CD4-positive, alpha-beta memory T cell (primary cell): ENCODE measurements around the gene DHH. TPM values are rescaled to one million over a fixed set of nuclear protein-coding genes. Genes with fewer than 3 reads are reported as not detected.

ENCODE experiments used
- CTCF ChIA-PET: fragments of 350-600 bp; sonication (Branson Sonifier 250); formaldehyde crosslinking; loops from one replicate; lab custom pipeline; 2021; ENCODE audit warnings: inconsistent platforms; ENCODE audit not compliant: partially characterized antibody; lab: Charles Lee
- POLR2A ChIA-PET: fragments of 350-600 bp; sonication (Branson Sonifier 250); formaldehyde crosslinking; loops from one replicate; lab custom pipeline; 2021; ENCODE audit not compliant: partially characterized antibody; lab: Charles Lee
- DNase-seq, 5 donors: peaks; one replicate each; pipeline versions ENCODE4 v3.0.0 to v3.0.0-alpha.2; 2020 to 2022; ENCODE audit warnings: mixed read lengths in 1 of 5
- H3K27ac ChIP-seq: one replicate; pipeline ENCODE4 v1.7.0; 2013; ENCODE audit warnings: low read depth, low read length
- H3K27me3 ChIP-seq: 2 replicates; pipeline ENCODE4 v1.7.0; 2013; ENCODE audit warnings: mild to moderate bottlenecking, low read length, moderate library complexity; ENCODE audit not compliant: insufficient read depth
- H3K36me3 ChIP-seq: 2 replicates; pipeline ENCODE4 v1.7.0; 2013; ENCODE audit warnings: mild to moderate bottlenecking, low read length, moderate library complexity; ENCODE audit not compliant: insufficient read depth
- H3K4me1 ChIP-seq: 2 replicates; pipeline ENCODE4 v1.7.0; 2013; ENCODE audit warnings: mild to moderate bottlenecking, low read length, moderate library complexity; ENCODE audit not compliant: insufficient read depth
- H3K4me3 ChIP-seq, 2 donors: one replicate each; pipeline ENCODE4 v1.7.0; 2013; ENCODE audit warnings: low read length in 2 of 2, mild to moderate bottlenecking in 1 of 2
- H3K9me3 ChIP-seq, 2 donors: one replicate each; pipeline ENCODE4 v1.7.0; 2013; ENCODE audit warnings: low read length in 2 of 2, control low read depth in 1 of 2; ENCODE audit not compliant: control insufficient read depth in 1 of 2
- H3K27ac Mint-ChIP-seq, 7 donors: one replicate each; pipeline ENCODE4 v1.8.0; 2020 to 2021; ENCODE audit warnings: mixed read lengths in 7 of 7, mild to moderate bottlenecking in 6 of 7, inconsistent platforms in 3 of 7, moderate library complexity in 3 of 7
- H3K27me3 Mint-ChIP-seq, 2 donors: one replicate each; pipeline ENCODE4 v1.8.0; 2020 to 2021; ENCODE audit warnings: mixed read lengths in 2 of 2
- H3K36me3 Mint-ChIP-seq, 2 donors: one replicate each; pipeline ENCODE4 v1.8.0; 2020 to 2021; ENCODE audit warnings: mixed read lengths in 2 of 2, inconsistent platforms in 1 of 2, mild to moderate bottlenecking in 1 of 2
- H3K4me1 Mint-ChIP-seq, 4 donors: one replicate each; pipeline ENCODE4 v1.8.0; 2020 to 2021; ENCODE audit warnings: mixed read lengths in 4 of 4, mild to moderate bottlenecking in 1 of 4
- H3K4me3 Mint-ChIP-seq, 8 donors: one replicate each; pipeline ENCODE4 v1.8.0; 2020 to 2021; ENCODE audit warnings: mixed read lengths in 8 of 8, mild to moderate bottlenecking in 7 of 8, moderate library complexity in 6 of 8, inconsistent platforms in 3 of 8
- H3K9me3 Mint-ChIP-seq, 8 donors: one replicate each; pipeline ENCODE4 v1.8.0; 2020 to 2021; ENCODE audit warnings: mixed read lengths in 8 of 8, mild to moderate bottlenecking in 5 of 8, inconsistent platforms in 3 of 8, moderate library complexity in 1 of 8
- intact Hi-C: fragments of 100-400 bp; cut with micrococcal nuclease; formaldehyde crosslinking; loops from one replicate; pipeline ENCODE4 v1.15.1; 2023
- polyA plus RNA-seq, 2 donors: library from polyadenylated mRNA; unstranded; fragments of 300-500 nt; fragmentation: Illumina TruSeq; gene quantifications; one replicate each; pipeline ENCODE4 v1.2.3, GENCODE V29; 2021
- total RNA-seq, 2 experiments: library from RNA; stranded (reverse); gene quantifications; one replicate each; pipeline ENCODE4 v1.2.3, GENCODE V29; 2021

Gene DHH
- total and polyA plus RNA-seq, 4 experiments from 2014 or later: 0.35 to 0.44 TPM; not detected in 2

DNA sequence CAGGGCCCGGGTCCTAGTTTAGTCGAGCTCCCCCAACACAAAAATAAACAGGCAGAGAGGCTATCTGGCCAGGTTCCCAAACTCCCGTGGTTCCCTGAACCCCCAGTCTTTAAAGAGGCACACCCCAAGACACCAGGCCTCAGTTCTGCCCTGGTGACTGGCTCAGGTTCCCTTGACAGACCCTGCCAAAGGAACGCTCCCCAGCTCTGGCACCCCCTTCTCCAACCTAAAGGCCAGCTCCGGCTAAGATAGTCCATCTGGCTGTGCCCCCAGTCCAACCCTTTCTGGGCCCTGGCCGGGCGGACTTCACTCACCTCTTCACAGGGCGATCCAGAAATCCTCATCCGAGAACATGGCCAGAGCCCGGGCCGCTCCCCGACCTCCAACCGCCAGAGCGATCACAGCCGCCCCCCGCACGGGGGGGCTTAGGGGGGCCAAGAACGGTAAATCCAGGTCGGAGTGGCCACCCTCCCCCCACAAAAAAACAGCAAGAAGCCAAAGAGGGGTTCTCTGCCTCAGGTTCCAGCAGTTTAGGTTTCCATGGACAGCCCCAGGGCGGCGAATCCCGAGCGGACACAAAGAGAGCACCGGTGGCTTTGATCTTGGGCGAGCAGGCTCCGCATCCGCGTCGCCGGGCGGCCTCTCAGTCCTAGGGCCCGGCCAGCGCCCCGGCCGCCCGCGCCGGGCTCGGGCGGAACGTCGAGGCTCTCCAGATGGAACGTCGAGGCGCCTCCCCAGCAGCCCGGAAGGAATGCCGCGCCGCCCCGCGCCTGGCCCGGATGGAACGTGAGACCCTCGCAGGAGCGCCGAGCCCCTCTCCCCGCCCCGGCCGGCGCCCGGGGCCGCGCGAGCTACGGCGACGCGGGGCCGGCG lies 35.1 kb downstream of the DHH start:
- Histone ChIP-seq H3K4me3 (peak overlapping the region; percentile 93 to 97), H3K36me3 (peaks cover 5% of the 10 kb centered on the region), H3K27ac (peak overlapping the region; percentile 90), H3K9me3 (no peaks in the 10 kb centered on the region), H3K27me3 (no peaks in the 10 kb centered on the region), H3K4me1 (peaks cover 56% of the 10 kb centered on the region)
- Mint-ChIP-seq H3K36me3 (peaks cover 7 to 34% of the 10 kb centered on the region in 2 donors), H3K4me1 (peaks cover 49 to 70% (median 59%) of the 10 kb centered on the region in 4 donors), H3K4me3 (peak overlapping the region; percentile 90 to 96 (median 94)), H3K27me3 (no peaks in the 10 kb centered on the region), H3K9me3 (peaks cover 0 to 1% (median 0%) of the 10 kb centered on the region in 8 donors), H3K27ac (peak overlapping the region; percentile 76 to 96 (median 89))
- ChIA-PET CTCF (interaction anchor here (0.8 to 1.4 kb wide), 3 partner anchors 10 to 156 kb away, joined by 3 to 4 read pairs (median 3); partner anchors contain the start of genes RHEBL1 and TUBA1B), POLR2A (interaction anchor here (0.8 to 2.3 kb wide), 15 partner anchors 9 to 307 kb away, joined by 3 to 24 read pairs (median 4); partner anchors contain the start of genes ARF3, PRKAG1, RHEBL1 and SPATS2)
- no peak for DNase-seq
- intact Hi-C loops: loop anchor here (1.0 to 5.0 kb wide), 4 partner anchors 11 to 130 kb away; partner anchors contain the start of genes DDN, TUBA1A and TUBA1B

DNA sequence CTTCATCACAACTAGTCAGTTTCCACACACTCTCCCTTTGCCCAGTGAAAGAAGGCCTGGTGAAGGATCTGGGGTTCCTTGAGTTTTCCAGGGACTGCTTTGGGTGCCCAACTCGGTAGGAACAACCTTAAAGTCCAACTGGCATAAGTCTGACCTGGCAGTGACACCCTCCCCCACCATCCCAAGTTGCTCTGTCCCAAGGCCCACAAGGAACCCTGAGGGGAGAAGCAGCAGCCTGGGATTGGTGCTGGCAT lies 35.6 kb downstream of the DHH start:
- Histone ChIP-seq H3K27ac (peak overlapping the region; percentile 90), H3K4me3 (peak overlapping the region; percentile 82 to 97), H3K27me3 (no peaks in the 10 kb centered on the region), H3K4me1 (peaks cover 56% of the 10 kb centered on the region), H3K36me3 (peaks cover 11% of the 10 kb centered on the region), H3K9me3 (no peaks in the 10 kb centered on the region)
- ChIA-PET POLR2A (interaction anchor here (0.6 to 2.3 kb wide), 9 partner anchors 11 to 308 kb away, joined by 3 to 24 read pairs (median 4); partner anchors contain the start of genes LMBR1L, RHEBL1, SPATS2 and TUBA1B), CTCF (interaction anchor here (0.8 to 2.0 kb wide), 3 partner anchors 29 to 155 kb away, joined by 3 to 5 read pairs (median 3); a partner anchor contains a TSS)
- Mint-ChIP-seq H3K4me1 (peaks cover 47 to 69% (median 59%) of the 10 kb centered on the region in 4 donors), H3K27ac (peak overlapping the region; percentile 76 to 96 (median 89)), H3K27me3 (no peaks in the 10 kb centered on the region), H3K9me3 (peaks cover 0 to 1% (median 0%) of the 10 kb centered on the region in 8 donors), H3K4me3 (peak overlapping the region; percentile 90 to 96 (median 94)), H3K36me3 (peaks cover 7 to 36% of the 10 kb centered on the region in 2 donors)
- intact Hi-C loops: no loop called here
- no peak for DNase-seq

DNA sequence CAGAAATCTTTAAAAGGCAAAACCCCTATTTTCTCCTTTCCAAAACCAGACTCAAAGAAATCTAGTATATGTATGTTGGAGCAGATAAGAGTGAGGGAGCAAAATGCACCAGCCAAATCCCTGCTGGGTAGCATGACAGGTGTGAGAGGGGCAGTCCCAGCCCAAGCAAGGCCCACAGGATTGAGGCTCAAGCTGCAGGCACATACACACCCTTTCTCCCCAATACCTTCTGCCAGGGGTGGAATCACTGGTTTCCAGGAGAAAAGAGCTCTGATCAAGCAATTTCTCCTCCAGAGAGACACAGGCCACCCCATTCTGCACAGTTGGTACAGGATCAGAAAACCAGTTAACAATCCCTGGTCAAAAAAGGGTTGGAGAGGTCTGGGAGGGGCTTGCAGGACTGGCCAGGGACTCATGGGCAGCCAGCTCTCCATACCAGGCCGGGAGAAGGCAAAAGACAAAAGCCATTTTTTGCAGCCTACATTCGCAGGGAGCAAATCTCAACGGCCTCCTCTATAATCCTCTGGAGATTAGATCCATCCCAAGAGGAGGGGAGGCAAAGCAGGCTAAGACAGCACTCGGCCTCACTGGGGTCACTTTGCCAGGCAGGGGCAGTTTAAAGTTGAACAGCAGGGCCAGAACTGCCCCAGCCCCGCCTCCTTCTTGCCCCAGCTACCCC lies 36.1 kb downstream of the DHH start:
- intact Hi-C loops: no loop called here

DNA sequence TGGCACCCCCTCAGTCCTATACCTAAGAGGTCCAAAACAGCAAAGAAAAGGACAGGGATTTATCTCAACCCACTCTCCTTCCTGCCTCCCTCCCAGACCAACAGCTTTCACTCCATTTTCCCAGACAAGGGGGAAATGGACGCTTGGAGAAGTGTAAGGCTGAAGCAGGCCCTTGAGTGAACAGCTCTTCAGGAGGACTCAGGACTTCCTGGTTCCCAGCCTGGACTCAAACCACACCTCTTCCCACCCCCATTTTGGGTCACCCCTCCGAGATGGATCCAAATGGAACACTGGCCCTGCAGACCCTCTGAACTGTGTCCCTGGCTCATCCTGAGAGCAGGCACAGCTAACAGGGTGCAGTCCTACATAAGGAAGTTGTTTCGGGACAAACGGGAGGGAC lies 36.7 kb downstream of the DHH start:
- Mint-ChIP-seq H3K9me3 (peaks cover 0 to 1% (median 0%) of the 10 kb centered on the region in 8 donors), H3K4me3 (peak overlapping the region; percentile 90 to 96 (median 94)), H3K4me1 (peaks cover 45 to 69% (median 58%) of the 10 kb centered on the region in 4 donors), H3K27ac (peak overlapping the region; percentile 76 to 96 (median 89)), H3K36me3 (peaks cover 16 to 44% of the 10 kb centered on the region in 2 donors), H3K27me3 (no peaks in the 10 kb centered on the region)
- Histone ChIP-seq H3K27ac (peak overlapping the region; percentile 90), H3K4me3 (peak overlapping the region; percentile 82 to 97), H3K9me3 (no peaks in the 10 kb centered on the region), H3K27me3 (no peaks in the 10 kb centered on the region), H3K36me3 (peaks cover 22% of the 10 kb centered on the region), H3K4me1 (peaks cover 56% of the 10 kb centered on the region)
- ChIA-PET POLR2A (interaction anchor here (0.9 to 2.0 kb wide), 6 partner anchors 12 to 130 kb away, joined by 3 to 12 read pairs (median 4); partner anchors contain the start of genes LMBR1L, RHEBL1, TUBA1A and TUBA1B), CTCF (interaction anchor here (0.7 to 2.0 kb wide), 5 partner anchors 13 to 72 kb away, joined by 3 to 5 read pairs (median 4); no protein-coding TSS in a partner anchor)
- intact Hi-C loops: loop anchor here (2.0 kb wide), 1 partner anchor 39 kb away; the partner anchor contains the start of gene PRKAG1
- DNase-seq: no peak

More for the DNA sequence above, 36.1 kb downstream of the DHH start:
- Mint-ChIP-seq H3K36me3 (peaks cover 10 to 38% of the 10 kb centered on the region in 2 donors), H3K27me3 (no peaks in the 10 kb centered on the region), H3K4me1 (peaks cover 45 to 65% (median 58%) of the 10 kb centered on the region in 4 donors), H3K27ac (peak overlapping the region; percentile 76 to 96 (median 89)), H3K9me3 (peaks cover 0 to 1% (median 0%) of the 10 kb centered on the region in 8 donors), H3K4me3 (peak overlapping the region; percentile 90 to 96 (median 94))
- no peaks in the 10 kb centered on the region for H3K27me3 ChIP-seq
- H3K4me1 ChIP-seq: peaks cover 56% of the 10 kb centered on the region
- H3K9me3 ChIP-seq: no peaks in the 10 kb centered on the region
- DNase-seq: no peak
- H3K36me3 ChIP-seq: peaks cover 15% of the 10 kb centered on the region
- peak overlapping the region; percentile 90 for H3K27ac ChIP-seq
- POLR2A ChIA-PET: interaction anchor here (0.6 to 2.3 kb wide), 8 partner anchors 11 to 130 kb away, joined by 3 to 24 read pairs (median 4); partner anchors contain the start of genes LMBR1L, RHEBL1, TUBA1A and TUBA1B
- CTCF ChIA-PET: interaction anchor here (0.7 to 2.0 kb wide), 6 partner anchors 14 to 155 kb away, joined by 3 to 5 read pairs (median 4); a partner anchor contains a TSS
- H3K4me3 ChIP-seq: peak overlapping the region; percentile 82 to 97

DNA sequence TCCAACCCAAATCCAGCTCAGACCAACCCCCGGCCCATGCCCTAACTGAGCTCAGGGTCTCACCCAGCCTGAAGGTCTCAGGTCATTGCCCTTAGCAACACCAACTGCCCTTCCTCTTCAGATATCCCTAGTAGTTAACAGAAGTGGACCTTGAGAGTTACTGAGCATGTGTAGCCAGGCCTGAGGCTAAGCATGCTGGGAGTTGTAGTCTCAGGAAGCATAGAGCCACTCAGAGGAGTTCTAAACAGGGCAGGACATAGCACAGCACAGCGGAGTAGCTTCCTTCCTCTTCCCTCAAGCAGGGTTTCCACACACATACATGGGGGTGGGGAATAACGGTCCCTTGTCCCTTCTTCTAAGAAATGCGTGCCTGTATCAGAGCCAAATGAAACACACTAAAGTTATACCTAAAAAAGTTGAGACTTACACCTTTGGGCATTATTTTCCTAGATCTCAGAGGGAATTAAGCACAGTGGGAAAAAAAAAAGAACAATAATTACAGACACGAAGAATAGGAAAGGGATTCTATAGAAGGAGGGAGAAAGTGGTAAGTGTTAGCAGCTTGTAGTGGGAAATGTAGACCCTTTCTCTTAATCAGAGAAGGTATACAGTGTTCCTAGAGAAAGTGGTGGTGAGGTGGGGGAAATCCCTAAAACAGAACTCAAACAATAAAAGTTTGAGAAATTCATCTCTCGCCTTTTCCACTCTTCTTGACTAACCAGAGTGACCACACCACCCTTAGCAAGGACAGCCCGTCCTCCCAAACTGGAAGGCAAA lies 38.4 kb downstream of the DHH start:
- Histone ChIP-seq H3K36me3 (peaks cover 39% of the 10 kb centered on the region), H3K4me3 (peak overlapping the region in 1 of 2 donors; percentile 13), H3K27me3 (no peaks in the 10 kb centered on the region), H3K27ac (peak overlapping the region; percentile 90), H3K9me3 (no peaks in the 10 kb centered on the region), H3K4me1 (peaks cover 51% of the 10 kb centered on the region)
- Mint-ChIP-seq H3K27ac (peak overlapping the region; percentile 76 to 96 (median 89)), H3K4me3 (peak overlapping the region; percentile 73 to 96 (median 92)), H3K9me3 (peaks cover 0 to 1% (median 0%) of the 10 kb centered on the region in 8 donors), H3K27me3 (no peaks in the 10 kb centered on the region), H3K4me1 (peaks cover 48 to 67% (median 56%) of the 10 kb centered on the region in 4 donors), H3K36me3 (peaks cover 31 to 59% of the 10 kb centered on the region in 2 donors)
- ChIA-PET POLR2A (interaction anchor here (0.8 to 1.9 kb wide), 7 partner anchors 14 to 75 kb away, joined by 3 to 13 read pairs (median 7); partner anchors contain the start of genes RHEBL1 and TUBA1B), CTCF (interaction anchor here (0.5 to 4.5 kb wide), 4 partner anchors 8 to 58 kb away, joined by 4 to 26 read pairs (median 7); no protein-coding TSS in a partner anchor)
- DNase-seq: peak; percentile 54 to 74 (median 58)
- intact Hi-C loops: loop anchor here (2.0 kb wide), 1 partner anchor 37 kb away; the partner anchor contains the start of gene PRKAG1

DNA sequence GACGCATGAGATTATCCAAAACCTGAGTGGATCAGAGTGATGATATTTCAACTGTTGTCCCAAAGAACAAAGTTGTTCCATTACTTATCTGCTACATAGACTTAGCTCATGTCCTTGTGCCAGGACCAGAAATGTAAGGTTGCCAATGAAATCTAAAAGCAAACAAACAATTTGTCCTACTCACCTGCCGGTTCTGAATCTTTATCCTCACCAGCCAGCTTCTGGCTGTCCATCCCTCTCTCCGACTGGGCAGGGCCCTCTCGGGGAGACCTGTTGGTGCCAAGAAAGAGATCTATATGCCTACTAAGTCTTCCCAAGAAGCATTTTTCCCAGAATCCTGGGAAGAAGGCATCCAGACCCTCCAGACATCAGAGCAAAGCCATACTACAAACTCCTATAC lies 39.5 kb downstream of the DHH start:
- H3K4me3 Mint-ChIP-seq: peak overlapping the region in 1 of 8 donors; percentile 39
- H3K4me1 ChIP-seq: peaks cover 48% of the 10 kb centered on the region
- H3K9me3 Mint-ChIP-seq: no peaks in the 10 kb centered on the region
- H3K27me3 Mint-ChIP-seq: no peaks in the 10 kb centered on the region
- H3K36me3 ChIP-seq: peaks cover 50% of the 10 kb centered on the region
- intact Hi-C loops: no loop called here
- peak overlapping the region in 6 of 7 donors; percentile 46 to 96 (median 81) for H3K27ac Mint-ChIP-seq
- H3K4me3 ChIP-seq: no peak overlapping the region
- ChIA-PET POLR2A (interaction anchor here (1.0 to 1.9 kb wide), 6 partner anchors 9 to 76 kb away, joined by 3 to 13 read pairs (median 6); partner anchors contain the start of genes RHEBL1 and TUBA1B), CTCF (interaction anchor here (1.7 to 4.5 kb wide), 3 partner anchors 9 to 32 kb away, joined by 3 to 26 read pairs (median 9); no protein-coding TSS in a partner anchor)
- no peaks in the 10 kb centered on the region for H3K27me3 ChIP-seq
- no peak for DNase-seq
- H3K9me3 ChIP-seq: no peaks in the 10 kb centered on the region
- peaks cover 36 to 63% of the 10 kb centered on the region in 2 donors for H3K36me3 Mint-ChIP-seq
- peaks cover 46 to 71% (median 52%) of the 10 kb centered on the region in 4 donors for H3K4me1 Mint-ChIP-seq
- no peak overlapping the region for H3K27ac ChIP-seq
